OCI-LY7 (cell line): ENCODE data around the gene EVA1C. TPM values are rescaled to one million over a fixed set of nuclear protein-coding genes. Genes with fewer than 3 reads are reported as not detected.

ENCODE experiments used
- BruUV-seq: library from RNA; stranded (reverse); fragments of 400-500 nt; replicated peaks from 2 replicates; lab custom pipeline; 2021; lab: Mats Ljungman, UMichigan
- CTCF ChIA-PET: fragments of 300-600 bp; sonication (Branson Sonifier 250); formaldehyde crosslinking; loops from one replicate; lab custom pipeline; 2022; ENCODE audit warnings: antibody characterized with exemption; ENCODE audit not compliant: unreplicated experiment; lab: Charles Lee
- POLR2A ChIA-PET: fragments of 300-600 bp; sonication (Branson Sonifier 250); formaldehyde crosslinking; loops from one replicate; lab custom pipeline; 2022; ENCODE audit warnings: antibody characterized with exemption; lab: Charles Lee
- DNase-seq: peaks from one replicate; pipeline ENCODE4 v3.0.0-alpha.2; 2015; ENCODE audit warnings: low spot score
- H2AFZ ChIP-seq: fragments of 200-600 bp; sonication (generic), shearing (Covaris generic); 2 replicates; pipeline ENCODE4 v1.6.1; 2014; ENCODE audit warnings: mild to moderate bottlenecking, antibody characterized with exemption, low read length, moderate library complexity
- H3K27ac ChIP-seq: fragments of 200-600 bp; sonication (generic); 2 replicates; pipeline ENCODE4 v1.5.1; 2014; ENCODE audit warnings: mixed run types, low read depth, mild to moderate bottlenecking, moderate library complexity, low read length, inconsistent platforms; ENCODE audit not compliant: poor library complexity, severe bottlenecking
- H3K36me3 ChIP-seq: fragments of 200-600 bp; sonication (generic); 2 replicates; pipeline ENCODE4 v1.6.1; 2014; ENCODE audit warnings: mild to moderate bottlenecking, antibody characterized with exemption, low read length, moderate library complexity, mixed read lengths; ENCODE audit not compliant: insufficient read depth
- H3K4me1 ChIP-seq: fragments of 200-600 bp; sonication (generic); 2 replicates; pipeline ENCODE4 v1.5.1; 2014; ENCODE audit warnings: mild to moderate bottlenecking, low read length; ENCODE audit not compliant: insufficient read depth, poor library complexity, severe bottlenecking
- H3K4me2 ChIP-seq: fragments of 200-600 bp; sonication (generic); 2 replicates; pipeline ENCODE4 v1.6.1; 2014; ENCODE audit warnings: mild to moderate bottlenecking, low read length
- H3K4me3 ChIP-seq: fragments of 200-600 bp; sonication (generic); 2 replicates; pipeline ENCODE4 v1.5.1; 2014; ENCODE audit warnings: mild to moderate bottlenecking, low read depth, low read length; ENCODE audit not compliant: poor library complexity, severe bottlenecking
- H3K79me2 ChIP-seq: fragments of 200-600 bp; sonication (generic); 2 replicates; pipeline ENCODE4 v1.6.1; 2016; ENCODE audit warnings: low read depth, mild to moderate bottlenecking, low read length, moderate library complexity, mixed read lengths; ENCODE audit not compliant: insufficient read depth
- H3K9me2 ChIP-seq: fragments of 200-600 bp; sonication (generic); 2 replicates; pipeline ENCODE4 v1.6.1; 2016; ENCODE audit warnings: mild to moderate bottlenecking, low read length, mixed read lengths; ENCODE audit not compliant: insufficient read depth
- H3K9me3 ChIP-seq: fragments of 200-600 bp; sonication (generic); 2 replicates; pipeline ENCODE4 v1.6.1; 2014; ENCODE audit warnings: mild to moderate bottlenecking, mixed run types, low read length, mixed read lengths
- H4K20me1 ChIP-seq: fragments of 200-600 bp; sonication (generic); 2 replicates; pipeline ENCODE4 v1.6.1; 2014; ENCODE audit warnings: mild to moderate bottlenecking, antibody characterized with exemption, low read length, moderate library complexity, mixed read lengths; ENCODE audit not compliant: insufficient read depth
- CTCF ChIP-seq: fragments of 200-600 bp; sonication (generic); conservative IDR thresholded peaks from 2 replicates; pipeline ENCODE4 v1.5.1; 2014; ENCODE audit warnings: mild to moderate bottlenecking, antibody characterized with exemption, low read length, moderate library complexity, mixed read lengths
- EZH2phosphoT487 ChIP-seq: fragments of 200-600 bp; sonication (generic); IDR thresholded peaks from 2 replicates; pipeline ENCODE4 v1.6.1; 2018; ENCODE audit warnings: low read depth, borderline replicate concordance, mild to moderate bottlenecking, mixed run types, antibody characterized with exemption, low read length, moderate library complexity, mixed read lengths
- intact Hi-C: fragments of 100-400 bp; cut with micrococcal nuclease; formaldehyde crosslinking; loops from one replicate; pipeline ENCODE4 v1.10.0; 2022; ENCODE audit not compliant: unreplicated experiment
- total RNA-seq, 2 experiments: library from RNA; depleted of rRNA in 1 of 2; stranded (reverse); fragments of >200 nt in 1 of 2; shearing (Covaris generic) in 1 of 2; gene quantifications; 2 replicates each; pipeline ENCODE4 v1.2.3, GENCODE V29; 2014 to 2022

EVA1C gene
- total RNA-seq, 2 experiments from 2014 or later = not detected

GRCh38 chr21:32392299-32392879 lies 20.1 kb upstream of the EVA1C start:
- Histone ChIP-seq H3K9me3 (no peaks in the 10 kb centered on the region), H2AFZ (peak overlapping the region; percentile 95), H3K4me3 (peak overlapping the region; percentile 86), H3K4me1 (peaks cover 39% of the 10 kb centered on the region), H4K20me1 (peaks cover 7% of the 10 kb centered on the region; the same call in 1 of the 2 replicates), H3K36me3 (peaks cover 21% of the 10 kb centered on the region; the same call in 1 of the 2 replicates), H3K4me2 (peak overlapping the region; percentile 72), H3K27ac (peak overlapping the region; percentile 35), H3K79me2 (peaks cover 46% of the 10 kb centered on the region), H3K9me2 (no peaks in the 10 kb centered on the region)
- DNase-seq = peak; percentile 30
- TF ChIP-seq EZH2phosphoT487 (no peak), CTCF (no peak)
- POLR2A ChIA-PET = interaction anchor here (0.6 to 2.1 kb wide), 8 partner anchors 28 to 1505 kb away, joined by 3 to 7 read pairs (median 4); partner anchors contain the start of genes MIS18A and SYNJ1
- intact Hi-C loops = loop anchor here (2.0 to 5.0 kb wide), 3 partner anchors 114 to 380 kb away; partner anchors contain the start of genes MIS18A and PAXBP1
- CTCF ChIA-PET = interaction anchor here (0.7 kb wide), 1 partner anchor 56 kb away, joined by 3 read pairs; no protein-coding TSS in a partner anchor
- no TSS peak for BruUV-seq

- CTCF ChIA-PET = interaction anchor here (0.7 kb wide), 1 partner anchor 57 kb away, joined by 3 read pairs; no protein-coding TSS in a partner anchor
- Histone ChIP-seq H4K20me1 (peaks cover 7% of the 10 kb centered on the region; the same call in 1 of the 2 replicates), H3K4me3 (peak within 1 kb of the TSS; percentile 86), H3K9me3 (no peaks in the 10 kb centered on the region), H2AFZ (peak within 1 kb of the TSS; percentile 95), H3K79me2 (peaks cover 39% of the 10 kb centered on the region), H3K9me2 (no peaks in the 10 kb centered on the region), H3K36me3 (peaks cover 15% of the 10 kb centered on the region; the same call in 1 of the 2 replicates), H3K27ac (peak within 1 kb of the TSS; percentile 35), H3K4me2 (peak within 1 kb of the TSS; percentile 84), H3K4me1 (peaks cover 34% of the 10 kb centered on the region)
- TF ChIP-seq EZH2phosphoT487 (no peak), CTCF (no peak)
- intact Hi-C loops = loop anchor here (2.0 to 5.0 kb wide), 3 partner anchors 114 to 379 kb away; partner anchors contain the start of genes MIS18A and PAXBP1
- POLR2A ChIA-PET = interaction anchor here (0.6 to 2.1 kb wide), 5 partner anchors 29 to 335 kb away, joined by 3 to 7 read pairs (median 3); partner anchors contain the start of genes CFAP298 and SYNJ1
- peak; percentile 91 for DNase-seq
- TSS peak; percentile 98 for BruUV-seq
Measured at GRCh38 chr21:32392880-32393676, 19.4 kb upstream of the EVA1C start, which contains the start of gene URB1. URB1 (minus strand) TSS chr21:32393012; CDS start chr21:32392910, 102 bp downstream.
